ENCODE data around the gene ADAMTS19. TPM values are rescaled to one million over a fixed set of nuclear protein-coding genes. Genes with fewer than 3 reads are reported as not detected.

The ADAMTS19 gene
- total and polyA plus RNA-seq, 2 of the 13 experiments (the other 11 are each of a cell fraction or from before 2014, with no cell fraction given) = not detected

DNA sequence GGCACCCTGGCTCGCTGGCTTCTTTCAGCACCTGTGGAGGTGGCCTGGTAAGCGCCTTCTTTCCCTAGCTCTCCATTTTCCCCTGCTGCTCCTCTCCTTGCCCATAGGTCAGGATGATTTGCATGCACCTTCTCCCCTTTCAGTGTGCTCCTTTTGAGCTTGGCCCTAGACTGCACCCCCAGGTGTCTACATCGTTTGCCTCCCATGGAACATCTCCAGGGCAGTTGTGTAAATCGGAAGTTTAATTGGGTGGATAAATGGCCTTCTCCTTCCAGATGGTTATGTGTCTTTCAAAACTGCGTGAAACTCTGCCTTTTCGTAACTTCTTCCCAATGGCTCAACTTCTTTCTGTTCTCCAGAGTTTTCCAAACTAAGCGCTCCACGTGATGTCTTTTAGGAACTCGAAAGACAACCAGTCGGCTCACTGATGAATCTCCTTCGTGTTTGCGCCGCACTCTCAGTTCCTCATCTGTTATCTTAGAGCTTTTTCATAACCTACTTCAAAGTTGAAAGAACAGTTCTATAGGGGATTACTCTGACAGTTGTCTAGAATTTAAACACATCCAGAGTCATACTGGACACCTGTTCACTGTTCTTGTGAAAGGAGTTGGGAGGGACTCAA, 1.7 kb downstream of the ADAMTS19 start (continued):
- TF ChIP-seq, protein P1, sequence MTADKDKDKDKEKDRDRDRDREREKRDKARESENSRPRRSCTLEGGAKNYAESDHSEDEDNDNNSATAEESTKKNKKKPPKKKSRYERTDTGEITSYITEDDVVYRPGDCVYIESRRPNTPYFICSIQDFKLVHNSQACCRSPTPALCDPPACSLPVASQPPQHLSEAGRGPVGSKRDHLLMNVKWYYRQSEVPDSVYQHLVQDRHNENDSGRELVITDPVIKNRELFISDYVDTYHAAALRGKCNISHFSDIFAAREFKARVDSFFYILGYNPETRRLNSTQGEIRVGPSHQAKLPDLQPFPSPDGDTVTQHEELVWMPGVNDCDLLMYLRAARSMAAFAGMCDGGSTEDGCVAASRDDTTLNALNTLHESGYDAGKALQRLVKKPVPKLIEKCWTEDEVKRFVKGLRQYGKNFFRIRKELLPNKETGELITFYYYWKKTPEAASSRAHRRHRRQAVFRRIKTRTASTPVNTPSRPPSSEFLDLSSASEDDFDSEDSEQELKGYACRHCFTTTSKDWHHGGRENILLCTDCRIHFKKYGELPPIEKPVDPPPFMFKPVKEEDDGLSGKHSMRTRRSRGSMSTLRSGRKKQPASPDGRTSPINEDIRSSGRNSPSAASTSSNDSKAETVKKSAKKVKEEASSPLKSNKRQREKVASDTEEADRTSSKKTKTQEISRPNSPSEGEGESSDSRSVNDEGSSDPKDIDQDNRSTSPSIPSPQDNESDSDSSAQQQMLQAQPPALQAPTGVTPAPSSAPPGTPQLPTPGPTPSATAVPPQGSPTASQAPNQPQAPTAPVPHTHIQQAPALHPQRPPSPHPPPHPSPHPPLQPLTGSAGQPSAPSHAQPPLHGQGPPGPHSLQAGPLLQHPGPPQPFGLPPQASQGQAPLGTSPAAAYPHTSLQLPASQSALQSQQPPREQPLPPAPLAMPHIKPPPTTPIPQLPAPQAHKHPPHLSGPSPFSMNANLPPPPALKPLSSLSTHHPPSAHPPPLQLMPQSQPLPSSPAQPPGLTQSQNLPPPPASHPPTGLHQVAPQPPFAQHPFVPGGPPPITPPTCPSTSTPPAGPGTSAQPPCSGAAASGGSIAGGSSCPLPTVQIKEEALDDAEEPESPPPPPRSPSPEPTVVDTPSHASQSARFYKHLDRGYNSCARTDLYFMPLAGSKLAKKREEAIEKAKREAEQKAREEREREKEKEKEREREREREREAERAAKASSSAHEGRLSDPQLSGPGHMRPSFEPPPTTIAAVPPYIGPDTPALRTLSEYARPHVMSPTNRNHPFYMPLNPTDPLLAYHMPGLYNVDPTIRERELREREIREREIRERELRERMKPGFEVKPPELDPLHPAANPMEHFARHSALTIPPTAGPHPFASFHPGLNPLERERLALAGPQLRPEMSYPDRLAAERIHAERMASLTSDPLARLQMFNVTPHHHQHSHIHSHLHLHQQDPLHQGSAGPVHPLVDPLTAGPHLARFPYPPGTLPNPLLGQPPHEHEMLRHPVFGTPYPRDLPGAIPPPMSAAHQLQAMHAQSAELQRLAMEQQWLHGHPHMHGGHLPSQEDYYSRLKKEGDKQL (CRISPR knock-in tag; IDR thresholded peaks at IDR 0.05; ENCODE audit: low read depth) = no peak
- no peak for TF ChIP-seq POLR2A (IDR thresholded peaks at IDR 0.05; ENCODE audit: insufficient read depth in 1 of 2, low read depth in 2 of 2, low read length in 2 of 2)
- TF ChIP-seq, protein P2, sequence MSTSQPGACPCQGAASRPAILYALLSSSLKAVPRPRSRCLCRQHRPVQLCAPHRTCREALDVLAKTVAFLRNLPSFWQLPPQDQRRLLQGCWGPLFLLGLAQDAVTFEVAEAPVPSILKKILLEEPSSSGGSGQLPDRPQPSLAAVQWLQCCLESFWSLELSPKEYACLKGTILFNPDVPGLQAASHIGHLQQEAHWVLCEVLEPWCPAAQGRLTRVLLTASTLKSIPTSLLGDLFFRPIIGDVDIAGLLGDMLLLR (CRISPR knock-in tag; IDR thresholded peaks at IDR 0.05) = no peak
- no peak for TF ChIP-seq ISX (CRISPR knock-in tag; conservative IDR thresholded peaks at IDR 0.05)
- TF ChIP-seq, protein P3, sequence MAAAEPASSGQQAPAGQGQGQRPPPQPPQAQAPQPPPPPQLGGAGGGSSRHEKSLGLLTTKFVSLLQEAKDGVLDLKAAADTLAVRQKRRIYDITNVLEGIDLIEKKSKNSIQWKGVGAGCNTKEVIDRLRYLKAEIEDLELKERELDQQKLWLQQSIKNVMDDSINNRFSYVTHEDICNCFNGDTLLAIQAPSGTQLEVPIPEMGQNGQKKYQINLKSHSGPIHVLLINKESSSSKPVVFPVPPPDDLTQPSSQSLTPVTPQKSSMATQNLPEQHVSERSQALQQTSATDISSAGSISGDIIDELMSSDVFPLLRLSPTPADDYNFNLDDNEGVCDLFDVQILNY (CRISPR knock-in tag; conservative IDR thresholded peaks at IDR 0.05) = no peak
- TF ChIP-seq MAFG (CRISPR knock-in tag; IDR thresholded peaks at IDR 0.05) = no peak

All from HepG2 (cell line).